Measurements from ENCODE around the gene CX3CL1. TPM values are rescaled to one million over a fixed set of nuclear protein-coding genes. Genes with fewer than 3 reads are reported as not detected.

The CX3CL1 gene
- total RNA-seq, 1 donor from 2014 or later: 9.6 TPM

GRCh38 chr16:57412584-57412983 lies 40.3 kb downstream of the CX3CL1 start:
- H3K27ac Mint-ChIP-seq (ENCODE audit: unreplicated experiment): no peak overlapping the region
- no peaks in the 10 kb centered on the region for H3K9me3 Mint-ChIP-seq (ENCODE audit: unreplicated experiment)
- Histone ChIP-seq H3K4me3 (ENCODE audit: insufficient read depth, low read depth, low read length) (no peak overlapping the region), H3K9ac (ENCODE audit: low read length) (no peak overlapping the region), H3K27ac (ENCODE audit: low read depth, low read length) (no peak overlapping the region), H3K27me3 (ENCODE audit: insufficient read depth, low read length) (peaks cover 3% of the 10 kb centered on the region), H3K9me3 (ENCODE audit: insufficient read depth, low read depth, low read length) (no peaks in the 10 kb centered on the region), H3K36me3 (ENCODE audit: insufficient read depth, low read length) (no peaks in the 10 kb centered on the region), H3K79me2 (ENCODE audit: insufficient read depth, low read length) (no peaks in the 10 kb centered on the region), H3K4me1 (ENCODE audit: insufficient read depth, low read length) (peaks cover 6% of the 10 kb centered on the region), H2AFZ (ENCODE audit: low read depth, low read length) (no peak overlapping the region), H4K20me1 (ENCODE audit: insufficient read depth, low read length) (no peaks in the 10 kb centered on the region), H3K4me2 (ENCODE audit: low read length) (no peak overlapping the region)
- H3K4me3 Mint-ChIP-seq (ENCODE audit: unreplicated experiment): no peak overlapping the region
- peaks cover 6% of the 10 kb centered on the region for H3K4me1 Mint-ChIP-seq (ENCODE audit: low read depth, unreplicated experiment)
- DNase-seq (ENCODE audit: low read depth) (no peak), FAIRE-seq (no peak)
- H3K36me3 Mint-ChIP-seq (ENCODE audit: low read depth, unreplicated experiment): no peaks in the 10 kb centered on the region
- TF ChIP-seq, protein P1, sequence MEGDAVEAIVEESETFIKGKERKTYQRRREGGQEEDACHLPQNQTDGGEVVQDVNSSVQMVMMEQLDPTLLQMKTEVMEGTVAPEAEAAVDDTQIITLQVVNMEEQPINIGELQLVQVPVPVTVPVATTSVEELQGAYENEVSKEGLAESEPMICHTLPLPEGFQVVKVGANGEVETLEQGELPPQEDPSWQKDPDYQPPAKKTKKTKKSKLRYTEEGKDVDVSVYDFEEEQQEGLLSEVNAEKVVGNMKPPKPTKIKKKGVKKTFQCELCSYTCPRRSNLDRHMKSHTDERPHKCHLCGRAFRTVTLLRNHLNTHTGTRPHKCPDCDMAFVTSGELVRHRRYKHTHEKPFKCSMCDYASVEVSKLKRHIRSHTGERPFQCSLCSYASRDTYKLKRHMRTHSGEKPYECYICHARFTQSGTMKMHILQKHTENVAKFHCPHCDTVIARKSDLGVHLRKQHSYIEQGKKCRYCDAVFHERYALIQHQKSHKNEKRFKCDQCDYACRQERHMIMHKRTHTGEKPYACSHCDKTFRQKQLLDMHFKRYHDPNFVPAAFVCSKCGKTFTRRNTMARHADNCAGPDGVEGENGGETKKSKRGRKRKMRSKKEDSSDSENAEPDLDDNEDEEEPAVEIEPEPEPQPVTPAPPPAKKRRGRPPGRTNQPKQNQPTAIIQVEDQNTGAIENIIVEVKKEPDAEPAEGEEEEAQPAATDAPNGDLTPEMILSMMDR (IDR thresholded peaks at IDR 0.05; ENCODE audit: insufficient read depth, low read depth, low read length): no peak
- no peak for TF ChIP-seq EZH2 (IDR thresholded peaks at IDR 0.05; ENCODE audit: insufficient read depth, low read length)
- H3K27me3 Mint-ChIP-seq (ENCODE audit: low read depth, unreplicated experiment): peaks cover 32% of the 10 kb centered on the region

DNA sequence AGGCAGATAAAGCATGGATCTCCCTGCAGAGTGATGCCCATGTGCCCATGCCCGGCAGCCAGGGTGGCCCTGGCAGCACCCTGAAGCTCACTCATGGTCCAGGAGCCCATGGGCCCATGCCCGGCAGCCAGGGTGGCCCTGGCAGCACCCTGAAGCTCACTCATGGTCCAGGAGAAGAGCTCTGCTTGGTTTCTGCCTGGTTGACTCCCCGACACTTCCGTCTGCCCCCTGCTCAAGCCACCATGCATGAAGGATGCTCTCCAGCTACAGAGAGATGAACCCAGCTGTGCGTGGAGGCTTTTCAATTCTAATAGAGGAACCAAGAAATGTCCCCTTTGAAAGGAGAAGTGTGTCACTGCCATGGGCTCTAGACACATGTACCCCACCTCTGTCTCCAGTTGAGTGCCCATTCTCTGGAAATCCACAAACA lies 41.0 kb downstream of the CX3CL1 start:
- Histone ChIP-seq H3K27me3 (ENCODE audit: insufficient read depth, low read length) (peaks cover 5% of the 10 kb centered on the region), H4K20me1 (ENCODE audit: insufficient read depth, low read length) (no peaks in the 10 kb centered on the region), H3K27ac (ENCODE audit: low read depth, low read length) (no peak overlapping the region), H3K4me3 (ENCODE audit: insufficient read depth, low read depth, low read length) (no peak overlapping the region), H3K4me2 (ENCODE audit: low read length) (no peak overlapping the region), H3K79me2 (ENCODE audit: insufficient read depth, low read length) (no peaks in the 10 kb centered on the region), H3K36me3 (ENCODE audit: insufficient read depth, low read length) (no peaks in the 10 kb centered on the region), H3K9me3 (ENCODE audit: insufficient read depth, low read depth, low read length) (no peaks in the 10 kb centered on the region), H2AFZ (ENCODE audit: low read depth, low read length) (no peak overlapping the region), H3K4me1 (ENCODE audit: insufficient read depth, low read length) (peaks cover 6% of the 10 kb centered on the region), H3K9ac (ENCODE audit: low read length) (no peak overlapping the region)
- no peak overlapping the region for H3K4me3 Mint-ChIP-seq (ENCODE audit: unreplicated experiment)
- peaks cover 6% of the 10 kb centered on the region for H3K4me1 Mint-ChIP-seq (ENCODE audit: low read depth, unreplicated experiment)
- no peak overlapping the region for H3K27ac Mint-ChIP-seq (ENCODE audit: unreplicated experiment)
- no peaks in the 10 kb centered on the region for H3K36me3 Mint-ChIP-seq (ENCODE audit: low read depth, unreplicated experiment)
- DNase-seq (ENCODE audit: low read depth) (no peak), FAIRE-seq (no peak)
- H3K9me3 Mint-ChIP-seq (ENCODE audit: unreplicated experiment): no peaks in the 10 kb centered on the region
- H3K27me3 Mint-ChIP-seq (ENCODE audit: low read depth, unreplicated experiment): peaks cover 32% of the 10 kb centered on the region
- TF ChIP-seq, protein P1 (IDR thresholded peaks at IDR 0.05; ENCODE audit: insufficient read depth, low read depth, low read length): no peak
- TF ChIP-seq EZH2 (IDR thresholded peaks at IDR 0.05; ENCODE audit: insufficient read depth, low read length): no peak

- Mint-ChIP-seq H3K27ac (ENCODE audit: unreplicated experiment) (no peak overlapping the region), H3K27me3 (ENCODE audit: low read depth, unreplicated experiment) (peaks cover 32% of the 10 kb centered on the region), H3K36me3 (ENCODE audit: low read depth, unreplicated experiment) (no peaks in the 10 kb centered on the region), H3K9me3 (ENCODE audit: unreplicated experiment) (no peaks in the 10 kb centered on the region), H3K4me3 (ENCODE audit: unreplicated experiment) (no peak overlapping the region), H3K4me1 (ENCODE audit: low read depth, unreplicated experiment) (peaks cover 6% of the 10 kb centered on the region)
- H3K4me3 ChIP-seq (ENCODE audit: insufficient read depth, low read depth, low read length): no peak overlapping the region
- no peak overlapping the region for H3K9ac ChIP-seq (ENCODE audit: low read length)
- H3K4me1 ChIP-seq (ENCODE audit: insufficient read depth, low read length): peaks cover 6% of the 10 kb centered on the region
- DNase-seq (ENCODE audit: low read depth): no peak
- no peak for TF ChIP-seq EZH2 (IDR thresholded peaks at IDR 0.05; ENCODE audit: insufficient read depth, low read length)
- H4K20me1 ChIP-seq (ENCODE audit: insufficient read depth, low read length): no peaks in the 10 kb centered on the region
- no peak overlapping the region for H2AFZ ChIP-seq (ENCODE audit: low read depth, low read length)
- no peaks in the 10 kb centered on the region for H3K79me2 ChIP-seq (ENCODE audit: insufficient read depth, low read length)
- H3K27me3 ChIP-seq (ENCODE audit: insufficient read depth, low read length): peaks cover 5% of the 10 kb centered on the region
- no peak for FAIRE-seq
- H3K9me3 ChIP-seq (ENCODE audit: insufficient read depth, low read depth, low read length): no peaks in the 10 kb centered on the region
- no peak overlapping the region for H3K27ac ChIP-seq (ENCODE audit: low read depth, low read length)
- H3K4me2 ChIP-seq (ENCODE audit: low read length): no peak overlapping the region
- no peaks in the 10 kb centered on the region for H3K36me3 ChIP-seq (ENCODE audit: insufficient read depth, low read length)
Measured at GRCh38 chr16:57413733-57414132, 41.4 kb downstream of the CX3CL1 start.
